Measurements from ENCODE around the gene KAZN. TPM values are rescaled to one million over a fixed set of nuclear protein-coding genes. Genes with fewer than 3 reads are reported as not detected.

Gene KAZN
- total and polyA plus RNA-seq, 2 of the 8 experiments (the other 6 are each of a cell fraction or from before 2014, with no cell fraction given), result 3.7 to 11.8 TPM

- TF ChIP-seq NANOG (IDR thresholded peaks at IDR 0.05; ENCODE audit: insufficient read depth, low read depth, low read length, poor library complexity, severe bottlenecking), result no peak
- no peak for TF ChIP-seq ATF2 (IDR thresholded peaks at IDR 0.05; ENCODE audit: low read length)
- no peak for TF ChIP-seq RFX5 (IDR thresholded peaks at IDR 0.05; ENCODE audit: borderline replicate concordance, low read depth, low read length)
- TF ChIP-seq E2F6 (IDR thresholded peaks at IDR 0.05), result no peak
- no peak for TF ChIP-seq ASH2L (IDR thresholded peaks at IDR 0.05; ENCODE audit: low read length)
- TF ChIP-seq ZNF274 (IDR thresholded peaks at IDR 0.05; ENCODE audit: borderline replicate concordance, extremely low read depth, low read length), result no peak
- no peak for TF ChIP-seq SAP30 (IDR thresholded peaks at IDR 0.05; ENCODE audit: insufficient read depth, insufficient replicate concordance, low read length)
Observed at GRCh38 chr1:14565090-14565489, 33.4 kb upstream of the KAZN start (continued).
